SU-DHL-6 (cell line): Measurements from ENCODE around the gene USP10.

ENCODE experiments used
- H2AFZ ChIP-seq: fragments of 200-600 bp; sonication (generic); 2 replicates; pipeline ENCODE4 v1.6.1; 2014; ENCODE audit warnings: low read depth, mild to moderate bottlenecking, moderate library complexity, mixed read lengths, antibody characterized with exemption, low read length; ENCODE audit not compliant: severe bottlenecking
- H3F3A ChIP-seq: fragments of 200-600 bp; shearing (Covaris generic); 2 replicates; pipeline ENCODE4 v1.6.0; 2016; ENCODE audit warnings: antibody characterized with exemption, mild to moderate bottlenecking; ENCODE audit not compliant: insufficient read depth
- H3K27ac ChIP-seq: fragments of 200-600 bp; sonication (generic); 2 replicates; pipeline ENCODE4 v1.5.1; 2016; ENCODE audit warnings: low read depth, mild to moderate bottlenecking, low read length, moderate library complexity, mixed read lengths
- H3K27me3 ChIP-seq: fragments of 200-600 bp; sonication (generic), shearing (Covaris generic); 2 replicates; pipeline ENCODE4 v1.6.0; 2014; ENCODE audit warnings: mild to moderate bottlenecking, low read length
- H3K36me3 ChIP-seq: fragments of 200-600 bp; sonication (generic); 2 replicates; pipeline ENCODE4 v1.6.1; 2014; ENCODE audit warnings: mild to moderate bottlenecking, low read length, mixed read lengths
- H3K4me2 ChIP-seq: fragments of 300-600, 200-600 bp; shearing (Covaris generic), sonication (generic); 2 replicates; pipeline ENCODE4 v1.6.0; 2014; ENCODE audit warnings: low read length, low read depth, mild to moderate bottlenecking; ENCODE audit not compliant: poor library complexity, severe bottlenecking
- H3K4me3 ChIP-seq: fragments of 200-600 bp; sonication (generic); 2 replicates; pipeline ENCODE4 v1.5.1; 2014; ENCODE audit warnings: antibody characterized with exemption, low read length, mild to moderate bottlenecking, mixed read lengths; ENCODE audit not compliant: insufficient read depth, poor library complexity, severe bottlenecking
- H3K79me2 ChIP-seq: fragments of 200-600 bp; sonication (generic); 2 replicates; pipeline ENCODE4 v1.6.1; 2014; ENCODE audit warnings: mild to moderate bottlenecking, low read length, moderate library complexity; ENCODE audit not compliant: insufficient read depth
- H3K9ac ChIP-seq: fragments of 200-600 bp; sonication (generic); 2 replicates; pipeline ENCODE4 v1.7.0; 2014; ENCODE audit warnings: mild to moderate bottlenecking, low read length
- H3K9me2 ChIP-seq: fragments of 200-600 bp; sonication (generic); replicated peaks from 2 replicates; pipeline ENCODE4 v1.6.1; 2014; ENCODE audit warnings: low read length; ENCODE audit not compliant: insufficient read depth
- H3K9me3 ChIP-seq: fragments of 200-600 bp; sonication (generic); 2 replicates; pipeline ENCODE4 v1.6.1; 2014; ENCODE audit warnings: low read length, mixed read lengths; ENCODE audit not compliant: insufficient read depth
- H4K20me1 ChIP-seq: fragments of 200-600 bp; sonication (generic); 2 replicates; pipeline ENCODE4 v1.6.1; 2014; ENCODE audit warnings: low read depth, mild to moderate bottlenecking, antibody characterized with exemption, low read length, moderate library complexity, mixed read lengths
- EZH2phosphoT487 ChIP-seq: fragments of 200-600 bp; sonication (generic), shearing (Covaris generic); conservative IDR thresholded peaks from 2 replicates; pipeline ENCODE4 v1.6.1; 2018; ENCODE audit warnings: mild to moderate bottlenecking, antibody characterized with exemption, low read length, moderate library complexity, mixed read lengths
- TF ChIP-seq, protein P1 (sequence below): fragments of 200-600 bp; sonication (generic); IDR thresholded peaks from one replicate; pipeline ENCODE4 v1.5.1; 2017; ENCODE audit warnings: antibody characterized with exemption, mild to moderate bottlenecking, low read length, moderate library complexity; ENCODE audit not compliant: insufficient read depth, poor library complexity, severe bottlenecking

USP10 gene

DNA sequence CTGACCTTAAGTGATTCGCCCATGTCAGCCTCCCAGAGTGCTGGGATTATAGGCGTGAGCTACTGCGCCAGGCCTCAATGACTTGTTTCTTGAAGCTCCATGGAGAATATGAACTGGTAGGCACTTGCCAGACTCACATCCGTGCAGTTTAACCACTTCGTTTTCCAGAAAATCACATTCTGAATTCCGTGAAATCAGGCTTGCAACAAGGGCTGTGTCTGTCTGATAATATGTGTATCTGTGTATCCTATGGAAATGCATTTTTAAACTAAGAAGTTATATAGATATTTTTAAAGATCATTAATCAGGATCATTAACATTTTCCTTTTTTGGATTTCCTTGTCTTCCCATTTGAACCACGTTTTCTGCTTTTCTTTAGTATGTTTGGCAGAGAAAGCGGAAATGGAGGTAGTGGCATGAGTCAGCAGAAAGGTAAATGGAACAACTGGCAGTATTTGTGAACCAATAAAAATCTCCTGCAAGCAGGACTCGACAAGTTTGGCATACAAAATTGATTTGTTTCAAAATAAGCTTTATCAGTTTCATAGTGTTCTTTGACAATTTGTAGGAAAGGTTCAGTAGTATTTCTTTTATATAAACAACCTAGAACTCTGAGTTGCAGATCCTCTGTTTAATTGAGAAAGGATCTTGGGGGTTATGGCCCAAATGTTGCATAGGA, 33.0 kb downstream of the USP10 start:
- peaks cover 16% of the 10 kb centered on the region; the same call in 1 of the 2 replicates for H3K36me3 ChIP-seq
- no peaks in the 10 kb centered on the region for H3K9me2 ChIP-seq
- TF ChIP-seq EZH2phosphoT487: no peak
- TF ChIP-seq, protein P1, sequence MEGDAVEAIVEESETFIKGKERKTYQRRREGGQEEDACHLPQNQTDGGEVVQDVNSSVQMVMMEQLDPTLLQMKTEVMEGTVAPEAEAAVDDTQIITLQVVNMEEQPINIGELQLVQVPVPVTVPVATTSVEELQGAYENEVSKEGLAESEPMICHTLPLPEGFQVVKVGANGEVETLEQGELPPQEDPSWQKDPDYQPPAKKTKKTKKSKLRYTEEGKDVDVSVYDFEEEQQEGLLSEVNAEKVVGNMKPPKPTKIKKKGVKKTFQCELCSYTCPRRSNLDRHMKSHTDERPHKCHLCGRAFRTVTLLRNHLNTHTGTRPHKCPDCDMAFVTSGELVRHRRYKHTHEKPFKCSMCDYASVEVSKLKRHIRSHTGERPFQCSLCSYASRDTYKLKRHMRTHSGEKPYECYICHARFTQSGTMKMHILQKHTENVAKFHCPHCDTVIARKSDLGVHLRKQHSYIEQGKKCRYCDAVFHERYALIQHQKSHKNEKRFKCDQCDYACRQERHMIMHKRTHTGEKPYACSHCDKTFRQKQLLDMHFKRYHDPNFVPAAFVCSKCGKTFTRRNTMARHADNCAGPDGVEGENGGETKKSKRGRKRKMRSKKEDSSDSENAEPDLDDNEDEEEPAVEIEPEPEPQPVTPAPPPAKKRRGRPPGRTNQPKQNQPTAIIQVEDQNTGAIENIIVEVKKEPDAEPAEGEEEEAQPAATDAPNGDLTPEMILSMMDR: no peak
- peaks cover 85% of the 10 kb centered on the region for H3K79me2 ChIP-seq
- no peaks in the 10 kb centered on the region for H3K9me3 ChIP-seq
- H3K27ac ChIP-seq: peak overlapping the region; percentile 30; the same call in 1 of the 2 replicates
- no peak overlapping the region for H3K4me3 ChIP-seq
- H3F3A ChIP-seq: peaks cover 50% of the 10 kb centered on the region
- H3K9ac ChIP-seq: no peak overlapping the region
- no peaks in the 10 kb centered on the region for H3K27me3 ChIP-seq
- H3K4me2 ChIP-seq: peak overlapping the region; percentile 14
- peaks cover 19% of the 10 kb centered on the region for H4K20me1 ChIP-seq
- no peak overlapping the region for H2AFZ ChIP-seq

DNA sequence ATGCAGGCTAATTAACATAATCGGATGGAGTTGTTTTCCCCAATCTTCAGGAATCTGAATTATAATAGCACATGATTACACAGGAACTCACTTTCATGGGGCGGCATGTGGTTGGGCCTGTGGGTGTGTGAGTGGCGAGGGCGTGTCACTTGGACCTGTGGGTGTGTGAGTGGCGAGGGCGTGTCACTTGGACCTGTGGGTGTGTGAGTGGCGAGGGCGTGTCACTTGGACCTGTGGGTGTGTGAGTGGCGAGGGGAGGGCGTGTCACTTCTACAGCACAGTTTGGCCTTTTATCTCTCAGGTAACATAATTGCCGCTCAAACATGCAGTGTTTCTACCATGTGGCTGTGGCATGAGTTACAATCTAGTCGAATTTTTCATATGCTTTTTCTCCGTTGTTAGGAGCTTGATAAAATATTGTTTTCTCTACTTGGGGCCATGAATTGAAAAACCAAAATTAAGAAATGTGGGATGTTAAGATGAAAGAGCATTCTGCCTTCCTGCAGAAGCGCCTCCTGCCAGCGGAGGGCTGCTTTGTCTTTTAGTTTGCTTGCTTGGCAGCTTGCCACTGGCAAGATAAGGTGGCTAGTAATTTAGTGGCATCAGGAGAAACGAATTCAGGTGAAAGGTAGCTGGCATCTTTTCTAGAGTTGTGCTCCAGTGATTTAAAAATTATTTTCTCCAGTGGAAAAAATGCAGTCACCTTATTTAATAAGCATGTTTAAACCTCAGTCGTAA, 36.2 kb downstream of the USP10 start:
- Histone ChIP-seq H3K4me3 (no peak overlapping the region), H3K9me3 (no peaks in the 10 kb centered on the region), H4K20me1 (peaks cover 6% of the 10 kb centered on the region; the same call in 1 of the 2 replicates), H3K79me2 (peaks cover 81% of the 10 kb centered on the region), H2AFZ (no peak overlapping the region), H3K27ac (no peak overlapping the region), H3K36me3 (peaks cover 16% of the 10 kb centered on the region; the same call in 1 of the 2 replicates), H3K4me2 (no peak overlapping the region), H3F3A (peaks cover 36% of the 10 kb centered on the region), H3K9me2 (no peaks in the 10 kb centered on the region), H3K27me3 (no peaks in the 10 kb centered on the region), H3K9ac (no peak overlapping the region)
- no peak for TF ChIP-seq EZH2phosphoT487
- TF ChIP-seq, protein P1: no peak

- H3K9me2 ChIP-seq: no peaks in the 10 kb centered on the region
- H3K4me3 ChIP-seq: no peak overlapping the region
- H3K27ac ChIP-seq: 0 out of 2 replicates have a peak overlapping the region, but pooled peaks have one; percentile 3
- H3F3A ChIP-seq: peaks cover 30% of the 10 kb centered on the region
- H3K4me2 ChIP-seq: no peak overlapping the region
- H3K36me3 ChIP-seq: peaks cover 16% of the 10 kb centered on the region; the same call in 1 of the 2 replicates
- H2AFZ ChIP-seq: no peak overlapping the region
- no peaks in the 10 kb centered on the region for H4K20me1 ChIP-seq
- peaks cover 81% of the 10 kb centered on the region for H3K79me2 ChIP-seq
- no peaks in the 10 kb centered on the region for H3K27me3 ChIP-seq
- TF ChIP-seq, protein P1: no peak
- TF ChIP-seq EZH2phosphoT487: no peak
- no peak overlapping the region for H3K9ac ChIP-seq
- no peaks in the 10 kb centered on the region for H3K9me3 ChIP-seq
Observed at GRCh38 chr16:84737192-84738011, 37.6 kb downstream of the USP10 start.
